ENCODE data around the gene RNF144A.
A peak's percentile ranks its signal among the peaks of the same experiment; 100 is the strongest.
"Not testable (repeated sequence)": the region's sequence is repeated elsewhere in the genome, so short reads cannot be mapped to it uniquely, and the experiment has no call there.

Gene RNF144A

DNA sequence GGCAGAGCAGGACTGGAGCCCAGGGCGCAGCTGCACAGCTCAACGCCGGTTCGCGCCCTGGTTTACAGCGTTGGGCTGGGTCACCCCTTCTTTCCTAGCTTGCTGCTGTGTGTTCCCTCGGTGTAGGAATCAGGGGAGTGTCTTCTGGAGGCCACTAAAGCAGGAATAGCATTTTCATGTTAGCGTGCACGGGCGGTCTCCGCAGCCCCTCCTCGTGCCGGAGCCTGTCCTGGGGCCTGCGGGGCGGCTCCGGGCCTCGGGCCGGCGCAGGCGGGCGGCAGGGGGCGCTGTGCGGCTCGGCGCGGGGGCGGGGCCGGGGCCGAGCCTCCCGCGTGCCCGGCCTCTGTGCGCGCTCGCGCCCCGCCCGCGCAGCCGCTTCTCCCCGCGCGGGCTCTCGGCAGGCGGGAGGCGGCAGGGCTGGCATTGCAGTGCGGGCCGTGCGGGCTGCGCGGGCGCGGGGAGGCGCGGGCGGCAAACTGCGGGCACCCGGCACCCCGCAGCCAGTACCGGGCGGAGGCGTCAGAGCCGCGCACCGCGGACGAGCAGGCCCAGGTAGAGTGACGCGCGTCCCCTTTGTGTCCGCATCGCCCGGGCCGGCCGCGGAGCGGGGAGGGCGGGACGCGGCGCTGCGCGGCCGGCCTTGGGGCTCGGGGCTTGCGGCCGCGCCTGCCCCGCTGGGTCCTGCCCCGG, at the start of gene RNF144A:
Gene RNF144A, plus strand, starts transcription at position 342 of the 690 bp plus-strand sequence. CDS start 79,515 bp downstream, outside the sequence.
- peak; percentile 50 for DNase-seq (ENCODE audit: low read depth)

DNA sequence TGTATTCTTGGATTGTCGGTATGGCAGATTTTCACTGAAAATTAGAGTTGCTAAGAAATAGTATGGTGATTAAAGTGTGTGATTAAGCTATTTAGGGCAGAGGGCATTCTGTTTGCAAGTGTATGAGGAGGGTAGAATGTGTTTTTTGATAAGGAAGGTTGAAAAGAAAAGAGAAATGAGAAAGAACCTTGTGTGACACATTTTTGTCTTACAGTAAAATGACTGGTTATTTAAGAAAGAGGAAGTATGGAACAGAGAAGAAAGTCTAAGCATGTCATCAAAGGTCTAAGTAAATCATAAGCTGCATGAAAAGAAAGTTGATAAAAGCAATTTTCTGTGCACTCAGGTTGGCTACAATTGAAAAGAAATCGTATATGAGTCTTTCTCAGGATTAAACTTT, 44.8 kb upstream of the RNF144A start:
- no peak for DNase-seq (ENCODE audit: low read depth)

DNA sequence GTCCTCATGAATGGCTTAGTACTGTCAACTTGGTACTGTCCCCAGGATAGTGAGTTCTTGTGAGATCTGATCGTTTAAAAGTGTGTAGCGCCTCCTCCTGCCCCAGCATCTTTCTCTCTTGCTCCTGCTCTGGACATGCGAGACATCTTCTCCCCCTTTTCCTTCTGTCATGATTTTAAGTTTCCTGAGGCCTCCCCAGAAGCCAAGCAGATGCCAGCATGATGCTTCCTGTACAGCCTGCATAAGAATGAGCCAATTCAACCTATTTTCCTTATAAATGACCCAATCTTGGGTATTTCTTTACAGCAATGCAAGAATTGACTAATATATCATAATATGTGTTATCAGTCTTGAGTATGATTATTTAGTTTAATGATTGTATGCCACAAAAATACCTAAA, 43.2 kb upstream of the RNF144A start:
- DNase-seq (ENCODE audit: low read depth), result no peak

GRCh38 chr2:6876309-6876708, 40.9 kb upstream of the RNF144A start:
- no peak for DNase-seq (ENCODE audit: low read depth)

DNA sequence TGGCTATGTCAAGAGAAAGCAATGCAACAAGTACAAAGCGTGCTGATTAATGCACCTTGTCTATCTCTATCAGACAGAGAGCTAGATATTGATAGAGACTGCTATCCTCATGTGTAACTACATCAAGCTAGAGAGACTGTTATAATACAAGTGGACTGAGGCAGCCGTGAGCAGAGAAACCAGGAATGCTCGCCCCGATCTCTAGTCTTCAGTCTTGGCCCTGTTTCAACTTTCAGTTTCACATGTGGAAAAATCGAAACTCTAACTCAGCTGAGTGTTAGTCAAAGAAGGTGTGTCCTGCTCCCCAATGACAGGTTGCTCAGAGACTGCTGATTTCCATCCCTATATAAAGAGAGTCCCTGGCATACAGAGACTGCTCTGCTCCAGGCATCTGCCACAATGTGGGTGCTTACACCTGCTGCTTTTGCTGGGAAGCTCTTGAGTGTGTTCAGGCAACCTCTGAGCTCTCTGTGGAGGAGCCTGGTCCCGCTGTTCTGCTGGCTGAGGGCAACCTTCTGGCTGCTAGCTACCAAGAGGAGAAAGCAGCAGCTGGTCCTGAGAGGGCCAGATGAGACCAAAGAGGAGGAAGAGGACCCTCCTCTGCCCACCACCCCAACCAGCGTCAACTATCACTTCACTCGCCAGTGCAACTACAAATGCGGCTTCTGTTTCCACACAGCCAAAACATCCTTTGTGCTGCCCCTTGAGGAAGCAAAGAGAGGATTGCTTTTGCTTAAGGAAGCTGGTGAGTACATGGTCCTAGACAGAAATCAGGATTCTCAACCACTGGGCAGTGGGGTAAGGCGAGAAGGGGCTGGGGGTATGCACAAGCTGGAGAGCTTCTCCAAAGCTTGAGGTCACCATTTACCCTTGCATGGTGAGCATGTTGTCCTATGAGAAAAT, 39.6 kb upstream of the RNF144A start, which contains the start of gene RSAD2:
Gene RSAD2, plus strand, starts transcription at position 376 of the 903 bp plus-strand sequence. Its CDS starts 24 bp downstream, at position 400.
- peak; percentile 20 for DNase-seq (ENCODE audit: low read depth)

DNA sequence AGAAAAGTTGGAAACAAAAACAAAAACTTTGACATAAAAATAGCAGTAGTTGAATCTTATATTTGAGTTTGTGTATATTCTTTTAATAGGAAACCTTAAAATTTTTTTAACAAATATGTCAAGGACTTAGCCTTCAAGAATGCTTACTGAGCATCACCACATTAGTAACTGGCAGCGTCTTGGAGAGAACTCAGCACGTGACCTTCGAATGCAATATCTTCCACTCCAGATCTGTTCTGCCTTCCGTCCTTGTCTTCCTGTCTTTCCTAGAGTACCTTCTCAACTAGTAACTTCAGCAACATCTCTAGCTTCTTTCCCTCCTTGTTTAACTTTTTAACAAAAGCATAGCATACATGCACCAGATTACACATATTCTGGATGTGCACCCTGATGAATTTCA, 38.7 kb upstream of the RNF144A start:
- DNase-seq (ENCODE audit: low read depth), result no peak

- no peak for DNase-seq (ENCODE audit: low read depth)
These were observed 38.2 kb upstream of the RNF144A start for GRCh38 chr2:6879011-6879410.

DNA sequence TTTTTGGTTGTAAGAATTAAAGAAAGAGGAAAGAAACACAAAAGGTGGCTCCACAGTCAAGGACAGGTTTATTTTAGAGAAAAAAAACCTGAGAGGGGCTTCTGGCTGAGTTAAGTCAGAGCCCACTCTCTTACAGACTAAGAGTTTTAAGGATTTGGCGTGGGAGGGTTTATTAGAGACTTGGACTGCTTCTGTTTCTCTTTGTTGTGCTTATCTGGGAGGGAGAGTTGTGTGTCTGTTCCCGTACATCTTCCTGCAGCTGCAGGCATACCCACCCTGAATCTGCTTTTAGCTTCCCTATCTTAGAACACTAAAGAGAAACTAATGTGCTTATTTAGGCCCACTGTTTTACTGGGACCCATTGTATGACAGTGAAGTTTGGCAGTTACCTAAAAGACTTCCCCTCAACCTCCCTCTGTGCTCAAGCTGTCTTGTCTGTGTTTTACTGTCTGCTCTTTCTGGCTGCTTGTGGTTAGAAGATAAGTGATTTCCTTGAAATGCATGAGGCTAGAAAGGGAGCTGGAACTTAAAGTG, 36.9 kb upstream of the RNF144A start:
- DNase-seq (ENCODE audit: low read depth), result no peak

DNA sequence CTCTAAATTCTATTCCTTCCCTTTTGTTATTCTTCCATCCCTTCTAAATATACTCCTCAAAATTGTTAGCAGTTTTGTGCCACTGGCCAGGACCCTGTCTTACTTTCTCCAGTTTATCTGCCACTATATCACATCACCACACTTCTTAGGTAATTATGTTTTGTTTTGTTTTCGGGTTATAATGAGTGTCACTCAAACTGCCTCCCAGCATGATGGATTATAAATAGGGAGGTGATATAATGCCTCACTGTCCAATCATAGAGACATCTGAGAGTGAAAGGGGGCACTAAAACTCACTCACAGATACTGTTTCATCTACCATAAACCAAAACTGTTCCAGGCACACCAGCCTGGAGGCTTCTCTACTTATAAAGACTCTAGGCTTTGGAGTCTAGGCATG, 36.2 kb upstream of the RNF144A start:
- DNase-seq (ENCODE audit: low read depth), result no peak

GRCh38 chr2:6881516-6881915, 35.7 kb upstream of the RNF144A start:
- DNase-seq (ENCODE audit: low read depth), result no peak

DNA sequence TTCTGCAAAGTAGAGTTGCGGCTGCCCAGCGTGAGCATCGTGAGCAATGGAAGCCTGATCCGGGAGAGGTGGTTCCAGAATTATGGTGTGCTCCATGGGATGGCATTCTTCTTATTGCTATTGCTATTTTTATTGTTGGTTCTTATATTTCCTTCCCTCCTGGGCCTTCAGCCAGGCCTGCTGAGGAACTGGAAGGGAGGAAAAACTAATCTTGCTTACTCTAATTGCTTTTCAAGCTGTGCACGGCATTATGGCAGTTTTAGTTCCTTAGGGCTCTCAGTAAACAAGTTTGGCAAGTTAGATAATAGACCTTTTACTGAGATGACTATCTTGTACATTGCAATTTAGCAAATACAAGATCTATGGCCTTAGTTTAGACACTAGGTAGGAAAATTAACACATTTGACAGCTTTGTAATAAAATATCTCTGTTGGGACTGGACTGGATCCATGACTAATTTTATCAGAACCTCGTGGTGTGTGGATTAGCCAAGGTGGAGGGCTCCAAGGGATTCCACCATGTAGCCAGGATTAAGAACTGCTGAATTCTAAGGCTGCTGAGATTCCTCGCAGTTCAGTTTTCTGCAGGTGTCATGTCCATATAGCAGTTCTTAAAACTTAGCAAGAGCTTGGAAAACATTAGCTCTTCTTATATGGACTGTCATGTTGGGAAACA, 33.6 kb upstream of the RNF144A start:
- DNase-seq (ENCODE audit: low read depth), result no peak

- no peak for DNase-seq (ENCODE audit: low read depth)
These were observed 31.7 kb upstream of the RNF144A start for GRCh38 chr2:6885551-6885950.

GRCh38 chr2:6885968-6886367, 31.2 kb upstream of the RNF144A start:
- no peak for DNase-seq (ENCODE audit: low read depth)

GRCh38 chr2:6887751-6888192, 29.4 kb upstream of the RNF144A start:
- no peak for DNase-seq (ENCODE audit: low read depth)

DNA sequence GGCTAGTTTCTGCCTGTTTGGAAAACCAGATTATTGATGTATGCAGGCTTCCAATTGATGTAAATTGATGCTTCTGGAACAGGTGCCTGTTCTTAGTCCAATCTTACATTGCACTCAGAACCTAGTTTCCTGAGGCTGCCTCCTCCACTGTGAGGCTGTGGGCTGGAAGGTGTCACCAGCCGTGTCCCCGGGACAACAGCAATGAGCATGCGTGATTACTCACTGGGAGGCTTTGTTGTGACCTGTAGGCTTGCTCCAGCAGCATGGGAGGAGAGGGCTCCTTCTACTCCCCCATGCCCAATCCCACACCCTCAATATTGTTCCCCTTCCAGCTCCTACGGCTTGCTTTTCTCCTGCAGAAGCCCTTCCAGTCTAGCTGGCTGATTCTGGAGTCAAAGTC, 28.5 kb upstream of the RNF144A start:
- no peak for DNase-seq (ENCODE audit: low read depth)

- no peak for DNase-seq (ENCODE audit: low read depth)
These were observed 23.2 kb upstream of the RNF144A start for GRCh38 chr2:6893876-6894482.

DNA sequence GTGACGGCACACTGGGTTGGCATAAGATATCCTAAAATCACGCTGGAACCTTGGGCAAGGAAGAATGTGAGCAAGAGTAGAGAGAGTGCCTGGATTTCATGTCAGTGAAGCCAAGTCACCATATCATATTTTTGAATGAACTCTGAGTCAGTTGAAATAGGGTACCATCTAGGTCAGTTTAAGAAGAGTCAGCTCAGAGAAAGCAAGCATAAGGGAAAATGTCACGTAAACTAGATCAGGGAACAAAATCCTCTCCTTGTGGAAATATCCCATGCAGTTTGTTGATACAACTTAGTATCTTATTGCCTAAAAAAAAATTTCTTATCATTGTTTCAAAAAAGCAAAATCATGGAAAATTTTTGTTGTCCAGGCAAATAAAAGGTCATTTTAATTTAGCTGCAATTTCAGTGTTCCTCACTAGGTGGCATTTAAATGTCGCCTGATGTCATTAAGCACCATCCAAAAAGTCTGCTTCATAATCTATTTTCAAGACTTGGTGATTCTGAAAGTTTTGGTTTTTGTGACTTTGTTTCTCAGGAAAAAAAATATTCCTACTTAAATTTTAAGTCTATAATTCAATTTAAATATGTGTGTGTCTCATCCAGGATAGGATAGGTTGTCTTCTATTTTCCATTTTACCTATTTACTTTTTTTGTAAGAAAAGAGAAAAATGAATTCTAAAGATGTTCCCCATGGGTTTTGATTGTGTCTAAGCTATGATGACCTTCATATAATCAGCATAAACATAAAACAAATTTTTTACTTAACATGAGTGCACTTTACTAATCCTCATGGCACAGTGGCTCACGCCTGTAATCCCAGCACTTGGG, 20.1 kb upstream of the RNF144A start:
- DNase-seq (ENCODE audit: low read depth), result no peak

- not testable (repeated sequence) for DNase-seq (ENCODE audit: low read depth)
These were observed 14.6 kb upstream of the RNF144A start for GRCh38 chr2:6902581-6902980.

- no peak for DNase-seq (ENCODE audit: low read depth)
These were observed 11.5 kb upstream of the RNF144A start for GRCh38 chr2:6905668-6906067.

- no peak for DNase-seq (ENCODE audit: low read depth)
These were observed 11.0 kb upstream of the RNF144A start for GRCh38 chr2:6906165-6906741.

DNA sequence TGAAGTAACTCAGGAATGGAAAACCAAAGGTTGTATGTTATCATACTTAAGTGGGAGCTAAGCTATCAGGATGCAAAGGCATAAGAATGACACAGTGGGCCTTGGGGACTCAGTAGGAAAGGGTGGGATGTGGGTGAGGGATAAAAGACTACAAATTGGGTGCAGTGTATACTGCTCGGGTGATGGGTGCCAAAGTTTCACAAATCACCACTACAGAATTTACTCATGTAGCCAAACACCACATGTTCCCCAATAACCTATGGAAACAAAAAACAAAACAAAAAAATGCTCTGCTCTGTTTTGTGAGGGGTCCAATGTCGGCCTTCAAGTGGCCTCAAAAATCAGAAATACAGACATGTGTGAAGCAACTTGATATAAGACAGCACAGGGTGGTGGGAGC, 8.9 kb upstream of the RNF144A start:
- no peak for DNase-seq (ENCODE audit: low read depth)
